ENCODE data around the gene CHPT1. TPM values are rescaled to one million over a fixed set of nuclear protein-coding genes. Genes with fewer than 3 reads are reported as not detected.
"Not testable (repeated sequence)": the region's sequence is repeated elsewhere in the genome, so short reads cannot be mapped to it uniquely, and the experiment has no call there.

CHPT1 gene
- total and polyA plus RNA-seq, 11 donors: 73.5 to 208 (median 98.9) TPM

DNA sequence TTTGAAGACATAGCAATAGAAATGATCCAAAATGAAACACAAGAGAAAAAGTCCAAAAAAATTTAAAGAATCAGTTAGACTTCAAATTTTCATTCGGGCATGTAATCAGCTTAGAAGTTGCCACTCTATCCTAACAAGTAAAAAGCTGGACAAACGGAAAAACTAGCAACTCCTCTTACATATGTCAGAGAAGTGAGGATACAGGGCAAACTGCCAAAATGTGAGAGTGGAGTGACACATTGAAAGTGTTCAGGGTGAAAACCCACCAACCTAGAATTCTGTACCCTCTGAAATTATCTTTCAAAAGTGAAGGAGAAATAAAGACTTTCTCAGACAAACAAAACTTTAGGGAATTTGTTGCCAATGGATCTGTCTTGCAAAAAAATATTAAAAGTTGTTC lies 42.0 kb upstream of the CHPT1 start:
- H3K4me3 ChIP-seq: no peak overlapping the region
- no peaks in the 10 kb centered on the region for H3K36me3 ChIP-seq
- ATAC-seq: no peak
- H3K27ac ChIP-seq: no peak overlapping the region
- H3K9me3 ChIP-seq: no peaks in the 10 kb centered on the region
- 41 to 46% (median 44%) methylated on average over 2 of the region's 2 CpGs for WGBS, 4 donors
- intact Hi-C loops (cut with DNase I): no loop called here
- H3K4me1 ChIP-seq: no peaks in the 10 kb centered on the region
- TF ChIP-seq, protein P1, sequence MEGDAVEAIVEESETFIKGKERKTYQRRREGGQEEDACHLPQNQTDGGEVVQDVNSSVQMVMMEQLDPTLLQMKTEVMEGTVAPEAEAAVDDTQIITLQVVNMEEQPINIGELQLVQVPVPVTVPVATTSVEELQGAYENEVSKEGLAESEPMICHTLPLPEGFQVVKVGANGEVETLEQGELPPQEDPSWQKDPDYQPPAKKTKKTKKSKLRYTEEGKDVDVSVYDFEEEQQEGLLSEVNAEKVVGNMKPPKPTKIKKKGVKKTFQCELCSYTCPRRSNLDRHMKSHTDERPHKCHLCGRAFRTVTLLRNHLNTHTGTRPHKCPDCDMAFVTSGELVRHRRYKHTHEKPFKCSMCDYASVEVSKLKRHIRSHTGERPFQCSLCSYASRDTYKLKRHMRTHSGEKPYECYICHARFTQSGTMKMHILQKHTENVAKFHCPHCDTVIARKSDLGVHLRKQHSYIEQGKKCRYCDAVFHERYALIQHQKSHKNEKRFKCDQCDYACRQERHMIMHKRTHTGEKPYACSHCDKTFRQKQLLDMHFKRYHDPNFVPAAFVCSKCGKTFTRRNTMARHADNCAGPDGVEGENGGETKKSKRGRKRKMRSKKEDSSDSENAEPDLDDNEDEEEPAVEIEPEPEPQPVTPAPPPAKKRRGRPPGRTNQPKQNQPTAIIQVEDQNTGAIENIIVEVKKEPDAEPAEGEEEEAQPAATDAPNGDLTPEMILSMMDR (IDR thresholded peaks at IDR 0.05): no peak
- no peak for TF ChIP-seq POLR2A (IDR thresholded peaks at IDR 0.05)
- peaks cover 0 to 11% (median 0%) of the 10 kb centered on the region in 9 donors for H3K27me3 ChIP-seq
- no peak for DNase-seq

DNA sequence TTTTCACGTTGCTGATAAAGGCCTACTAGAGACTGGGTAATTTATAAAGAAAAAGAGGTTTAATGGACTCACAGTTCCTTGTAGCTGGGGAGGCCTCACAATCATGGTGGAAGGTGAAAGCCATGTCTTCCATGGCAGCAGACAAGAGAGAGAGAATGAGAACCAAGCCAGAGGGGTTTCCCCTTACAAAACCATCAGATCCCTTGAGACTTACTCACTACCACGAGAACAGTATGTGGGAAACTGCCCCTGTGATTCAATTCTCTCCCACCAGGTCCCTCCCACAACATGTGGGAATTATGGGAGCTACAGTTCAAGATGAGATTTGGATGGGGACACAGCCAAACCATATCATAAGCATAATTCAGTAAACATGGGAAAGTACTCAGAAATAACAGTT lies 36.8 kb upstream of the CHPT1 start:
- H3K27ac ChIP-seq; intact Hi-C loops (cut with DNase I); H3K36me3 ChIP-seq; DNase-seq; H3K4me3 ChIP-seq; H3K4me1 ChIP-seq; ATAC-seq; H3K9me3 ChIP-seq; H3K27me3 ChIP-seq: not testable (repeated sequence)
- WGBS, 4 donors: 58 to 70% (median 65%) methylated on average over 2 of the region's 2 CpGs

DNA sequence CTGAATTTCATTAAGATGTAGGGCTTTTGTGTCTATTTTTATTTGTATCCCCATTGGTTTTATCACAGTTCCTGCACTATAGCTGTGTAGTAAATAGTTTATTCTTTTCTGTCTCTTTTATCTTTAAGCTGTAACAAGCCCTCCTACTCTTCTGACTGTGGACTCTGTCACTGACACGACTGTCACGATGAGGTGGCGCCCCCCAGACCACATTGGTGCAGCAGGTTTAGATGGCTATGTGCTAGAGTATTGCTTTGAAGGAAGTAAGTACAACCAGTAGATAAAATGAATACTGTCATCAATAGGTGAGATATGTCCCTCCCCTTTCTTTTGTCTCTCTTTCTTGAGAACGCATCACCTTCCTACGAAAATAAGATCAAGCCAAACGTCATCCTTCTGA lies 34.1 kb upstream of the CHPT1 start:
- DNase-seq: no peak
- WGBS, 4 donors: 68 to 78% (median 69%) methylated on average over 6 of the region's 6 CpGs
- intact Hi-C loops (cut with DNase I): no loop called here
- no peaks in the 10 kb centered on the region for H3K36me3 ChIP-seq
- H3K4me1 ChIP-seq: no peaks in the 10 kb centered on the region
- ATAC-seq: no peak
- peaks cover 0 to 6% (median 0%) of the 10 kb centered on the region in 9 donors for H3K27me3 ChIP-seq
- H3K27ac ChIP-seq: no peak overlapping the region
- TF ChIP-seq, protein P1 (IDR thresholded peaks at IDR 0.05): no peak
- no peak for TF ChIP-seq POLR2A (IDR thresholded peaks at IDR 0.05)
- no peak overlapping the region for H3K4me3 ChIP-seq
- no peaks in the 10 kb centered on the region for H3K9me3 ChIP-seq

DNA sequence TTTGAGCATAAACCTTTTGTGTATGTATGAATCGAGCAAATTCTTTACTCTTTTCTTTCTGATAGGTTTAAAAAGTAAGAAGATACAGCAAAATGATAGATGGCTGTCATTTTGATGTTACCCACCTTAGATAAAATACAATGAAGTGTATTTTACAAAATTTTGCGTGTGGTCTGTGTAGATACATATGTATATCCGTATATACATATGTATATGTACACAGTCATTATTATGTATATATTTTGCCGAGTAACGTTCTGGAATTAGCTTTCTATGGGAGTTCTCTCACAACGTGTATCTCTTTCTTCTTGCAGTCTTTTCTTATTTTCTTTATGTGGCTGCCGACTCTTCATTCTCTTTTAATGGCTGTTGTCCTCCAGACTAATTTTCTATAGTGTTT lies 32.4 kb upstream of the CHPT1 start:
- Histone ChIP-seq H3K27me3 (peaks cover 0 to 6% (median 0%) of the 10 kb centered on the region in 9 donors), H3K9me3 (no peaks in the 10 kb centered on the region), H3K4me3 (no peak overlapping the region), H3K36me3 (no peaks in the 10 kb centered on the region), H3K4me1 (peaks cover 0 to under 1% (median 0%) of the 10 kb centered on the region in 12 donors), H3K27ac (no peak overlapping the region)
- ATAC-seq: no peak
- WGBS, 4 donors: 62 to 78% (median 73%) methylated on average over 7 of the region's 7 CpGs
- intact Hi-C loops (cut with DNase I): no loop called here
- no peak for TF ChIP-seq POLR2A (IDR thresholded peaks at IDR 0.05)
- TF ChIP-seq, protein P1 (IDR thresholded peaks at IDR 0.05): no peak
- no peak for DNase-seq

DNA sequence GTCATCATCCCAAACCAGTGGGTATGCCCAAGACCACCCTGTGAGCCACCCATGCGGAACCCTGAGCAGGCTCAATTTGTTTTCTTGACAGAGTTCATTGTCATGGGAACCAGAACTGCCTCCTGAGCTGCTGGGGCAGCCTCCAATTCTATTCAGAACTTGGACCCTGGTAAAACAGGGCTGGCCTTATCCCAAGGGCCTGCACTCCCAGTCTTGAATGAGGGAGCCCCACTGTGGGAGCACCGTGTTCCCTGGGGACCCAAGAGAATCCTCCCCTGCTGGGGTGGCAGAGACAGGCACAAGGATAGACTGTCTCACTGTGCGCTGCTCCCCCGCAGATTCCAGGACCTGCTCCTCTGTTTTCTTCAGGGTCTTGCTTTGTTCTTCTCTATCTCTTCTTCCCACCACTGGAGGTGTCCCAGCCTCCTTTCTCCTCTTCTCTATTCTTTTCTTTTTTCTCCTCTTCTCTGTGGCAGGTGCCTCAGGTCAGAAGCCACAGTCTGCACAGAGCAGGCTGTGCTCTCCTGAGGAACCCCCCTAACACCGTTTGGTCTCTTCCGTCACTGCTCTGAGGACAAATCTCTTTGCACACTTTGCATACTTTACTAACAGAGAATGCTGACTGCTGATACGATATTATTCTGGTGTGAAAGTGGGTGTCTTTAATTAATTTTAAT lies 31.2 kb upstream of the CHPT1 start:
- H3K4me3 ChIP-seq: no peak overlapping the region
- DNase-seq (no peak), ATAC-seq (no peak)
- H3K9me3 ChIP-seq: no peaks in the 10 kb centered on the region
- no peaks in the 10 kb centered on the region for H3K36me3 ChIP-seq
- H3K27me3 ChIP-seq: peaks cover 0 to 6% (median 0%) of the 10 kb centered on the region in 9 donors
- intact Hi-C loops (cut with DNase I): no loop called here
- 70 to 80% (median 73%) methylated on average over 7 of the region's 7 CpGs for WGBS, 4 donors
- H3K4me1 ChIP-seq: peaks cover 0 to 10% (median 0%) of the 10 kb centered on the region in 12 donors
- no peak overlapping the region for H3K27ac ChIP-seq
- no peak for TF ChIP-seq POLR2A (IDR thresholded peaks at IDR 0.05)
- TF ChIP-seq, protein P1 (IDR thresholded peaks at IDR 0.05): no peak
